Adrenal gland (tissue), 12 donors: ENCODE measurements around the gene LAMA2. TPM values are rescaled to one million over a fixed set of nuclear protein-coding genes. Genes with fewer than 3 reads are reported as not detected.

Experiments used
- DNase-seq, 7 donors: peaks; one replicate each; pipeline ENCODE4 v3.0.0-alpha.2; 2019 to 2020
- H3K27ac ChIP-seq, 5 donors: fragments of 200-600 bp; sonication (generic) in 4 of 5; 1 replicate in 3 of 5; 2 replicates in 2 of 5; pipeline versions ENCODE4 v1.5.1 to v1.8.0; 2016 to 2020; ENCODE audit warnings: mild to moderate bottlenecking in 1 of 5
- H3K27me3 ChIP-seq: fragments of 200-600 bp; 2 replicates; pipeline ENCODE4 v1.8.0; 2021
- H3K36me3 ChIP-seq, 2 donors: fragments of 200-600 bp; replicated peaks in 1 of 2; 1 replicate in 1 of 2; 2 replicates in 1 of 2; pipeline versions ENCODE4 v1.5.1 to v1.8.0; 2018 to 2022
- H3K4me1 ChIP-seq, 2 donors: fragments of 200-600 bp; replicated peaks in 1 of 2; 1 replicate in 1 of 2; 2 replicates in 1 of 2; pipeline versions ENCODE4 v1.5.1 to v1.8.0; 2018 to 2021
- H3K4me3 ChIP-seq, 4 donors: fragments of 200-600 bp; sonication (generic) in 3 of 4; one replicate each; pipeline ENCODE4 v1.5.1; 2016 to 2018
- H3K9me3 ChIP-seq, 3 donors: fragments of 200-600 bp; sonication (generic) in 1 of 3; replicated peaks in 1 of 3; 1 replicate in 2 of 3; 2 replicates in 1 of 3; pipeline versions ENCODE4 v1.5.1 to v1.8.0; 2016 to 2021
- POLR2A ChIP-seq, 2 donors: fragments of 450-650 bp; IDR thresholded peaks; one replicate each; pipeline ENCODE4 v1.6.1; 2017; ENCODE audit warnings: antibody characterized with exemption in 2 of 2, mild to moderate bottlenecking in 2 of 2, moderate library complexity in 1 of 2
- WGBS, 4 donors: extraction: QIAGEN DNeasy Blood & Tissue Kit in 2 of 4; methylation state at CpG; one replicate each; pipeline versions ENCODE4 v1.1.5 to v1.1.7; 2013 to 2017; 5-methylcytosine and 5-hydroxymethylcytosine counted together
- intact Hi-C, 2 donors: fragments of 100-400 bp; cut with DNase I; formaldehyde crosslinking; loops; one replicate each; pipeline versions ENCODE4 v1.14.1 to v1.15.0; 2022 to 2023
- polyA plus RNA-seq, 3 donors: library from polyadenylated mRNA; stranded (reverse); fragments of 200-250 nt in 2 of 3; fragments of 350-450 nt in 1 of 3; fragmentation: Illumina TruSeq in 1 of 3; extraction: RNeasy Lipid Tissue Mini Kit (QIAGEN cat#74804) in 1 of 3; gene quantifications; one replicate each; pipeline ENCODE4 v1.2.3, GENCODE V29; 2013 to 2014
- total RNA-seq, 9 donors: library from RNA; depleted of rRNA in 4 of 9; stranded (reverse); fragments of >200 nt in 4 of 9; fragments of 120-200 nt in 1 of 9; fragmentation: NEBNext Ultra II Directional in 1 of 9; extraction: Animal tissue kit (Norgen Biotek cat#: 25700) in 1 of 9; gene quantifications; one replicate each; pipeline versions ENCODE4 v1.1.0 to v1.2.4, GENCODE V29; 2013 to 2023
- TF ChIP-seq, protein P1 (sequence below), 6 experiments: fragments of 450-650 bp in 4 of 6; fragments of 200-600 bp in 2 of 6; sonication (generic) in 1 of 6; IDR thresholded peaks; 1 replicate in 5 of 6; 2 replicates in 1 of 6; pipeline versions ENCODE4 v1.5.1 to v1.8.0; 2016 to 2021; ENCODE audit warnings: antibody characterized with exemption in 6 of 6, mild to moderate bottlenecking in 2 of 6, moderate library complexity in 1 of 6
- donor health status: healthy with polysubstance abuse.
- donor health status: Bipolar disorder and iron deficiency.
- donor health status: DM: yes; HTN: yes; CAD: no.
- donor health status: DM: no; HTN: no; CAD: no.
- donor health status: DM: no; HTN: no; CAD: no.
- donor health status: DM: yes; HTN: yes; CAD: no.

Gene LAMA2
- total and polyA plus RNA-seq, 12 donors = 5.8 to 105 (median 38.9) TPM

DNA sequence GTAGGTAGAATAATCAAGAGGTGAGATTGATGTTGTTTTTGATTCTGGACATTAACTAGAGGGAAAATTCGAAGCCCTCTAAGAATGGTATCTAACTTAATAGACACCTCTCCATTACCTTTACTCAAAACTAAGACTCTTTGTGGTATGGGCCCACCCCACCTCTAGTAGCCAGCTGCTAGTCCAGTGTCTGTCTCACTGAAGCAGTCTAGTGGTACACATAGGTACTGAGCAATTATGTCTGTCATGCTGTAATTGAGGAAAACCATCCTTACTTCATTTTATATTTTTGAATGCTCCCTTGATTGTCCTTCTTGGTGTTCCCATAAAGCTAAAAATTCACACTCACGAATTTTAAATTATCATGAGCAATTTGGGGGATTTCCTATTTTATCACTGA lies 536.4 kb downstream of the LAMA2 start:
- no peak overlapping the region for H3K27ac ChIP-seq
- H3K9me3 ChIP-seq = no peaks in the 10 kb centered on the region
- TF ChIP-seq, protein P1, sequence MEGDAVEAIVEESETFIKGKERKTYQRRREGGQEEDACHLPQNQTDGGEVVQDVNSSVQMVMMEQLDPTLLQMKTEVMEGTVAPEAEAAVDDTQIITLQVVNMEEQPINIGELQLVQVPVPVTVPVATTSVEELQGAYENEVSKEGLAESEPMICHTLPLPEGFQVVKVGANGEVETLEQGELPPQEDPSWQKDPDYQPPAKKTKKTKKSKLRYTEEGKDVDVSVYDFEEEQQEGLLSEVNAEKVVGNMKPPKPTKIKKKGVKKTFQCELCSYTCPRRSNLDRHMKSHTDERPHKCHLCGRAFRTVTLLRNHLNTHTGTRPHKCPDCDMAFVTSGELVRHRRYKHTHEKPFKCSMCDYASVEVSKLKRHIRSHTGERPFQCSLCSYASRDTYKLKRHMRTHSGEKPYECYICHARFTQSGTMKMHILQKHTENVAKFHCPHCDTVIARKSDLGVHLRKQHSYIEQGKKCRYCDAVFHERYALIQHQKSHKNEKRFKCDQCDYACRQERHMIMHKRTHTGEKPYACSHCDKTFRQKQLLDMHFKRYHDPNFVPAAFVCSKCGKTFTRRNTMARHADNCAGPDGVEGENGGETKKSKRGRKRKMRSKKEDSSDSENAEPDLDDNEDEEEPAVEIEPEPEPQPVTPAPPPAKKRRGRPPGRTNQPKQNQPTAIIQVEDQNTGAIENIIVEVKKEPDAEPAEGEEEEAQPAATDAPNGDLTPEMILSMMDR (IDR thresholded peaks at IDR 0.05) = no peak
- no peak for TF ChIP-seq POLR2A (IDR thresholded peaks at IDR 0.05)
- intact Hi-C loops = no loop called here
- no peaks in the 10 kb centered on the region for H3K36me3 ChIP-seq
- H3K4me3 ChIP-seq = no peak overlapping the region
- no peak for DNase-seq
- WGBS, 4 donors = 68 to 77% (median 72%) methylated on average over 2 of the region's 2 CpGs
- H3K4me1 ChIP-seq = no peaks in the 10 kb centered on the region
- H3K27me3 ChIP-seq = no peaks in the 10 kb centered on the region

DNA sequence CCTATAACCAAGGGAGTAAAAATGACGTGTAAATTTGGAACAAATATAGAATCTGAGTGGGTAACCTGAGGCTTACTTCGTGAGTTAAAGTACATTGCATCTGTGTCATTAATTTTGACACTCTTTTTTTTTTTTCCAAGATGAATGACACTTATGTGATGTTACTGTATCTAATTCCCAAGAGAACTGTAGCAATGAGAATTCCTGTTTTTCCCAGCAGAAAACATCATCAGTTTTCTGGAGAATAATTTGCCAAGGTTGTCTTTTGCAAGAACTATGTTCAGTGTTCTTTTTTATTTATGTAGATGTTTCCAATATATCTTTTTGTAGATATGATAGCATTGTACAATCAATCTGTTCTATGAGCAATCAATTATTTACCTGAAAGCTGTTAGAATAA lies 543.4 kb downstream of the LAMA2 start:
- DNase-seq = no peak
- no peak for TF ChIP-seq POLR2A (IDR thresholded peaks at IDR 0.05)
- TF ChIP-seq, protein P1 (IDR thresholded peaks at IDR 0.05) = no peak
- Histone ChIP-seq H3K4me3 (no peak overlapping the region), H3K9me3 (no peaks in the 10 kb centered on the region), H3K27me3 (no peaks in the 10 kb centered on the region), H3K4me1 (no peaks in the 10 kb centered on the region), H3K27ac (no peak overlapping the region), H3K36me3 (no peaks in the 10 kb centered on the region)
- intact Hi-C loops = no loop called here
- 56 to 84% (median 69%) methylated on average over 2 of the region's 2 CpGs for WGBS, 4 donors

DNA sequence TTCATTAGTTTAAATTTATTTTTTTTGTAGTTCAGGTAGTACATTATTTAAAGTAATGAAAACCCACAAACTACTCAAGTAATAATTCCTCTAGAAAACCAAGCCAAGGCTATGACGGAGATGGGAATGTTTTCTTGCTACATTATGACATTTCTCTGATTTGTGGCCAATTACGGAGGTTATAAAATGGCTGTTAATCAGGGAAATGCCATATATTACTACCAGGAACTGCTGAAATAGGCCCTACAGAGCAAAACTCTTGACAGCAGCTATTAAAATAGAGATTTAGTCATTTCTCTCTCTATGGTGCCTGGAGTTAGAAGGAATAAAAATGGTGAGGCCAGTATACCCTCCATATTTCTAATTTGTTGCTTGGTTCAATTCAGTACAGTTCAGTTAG lies 547.0 kb downstream of the LAMA2 start:
- TF ChIP-seq, protein P1 (IDR thresholded peaks at IDR 0.05) = no peak
- TF ChIP-seq POLR2A (IDR thresholded peaks at IDR 0.05) = no peak
- Histone ChIP-seq H3K27me3 (no peaks in the 10 kb centered on the region), H3K9me3 (no peaks in the 10 kb centered on the region), H3K27ac (no peak overlapping the region), H3K4me3 (no peak overlapping the region), H3K4me1 (no peaks in the 10 kb centered on the region), H3K36me3 (no peaks in the 10 kb centered on the region)
- intact Hi-C loops = no loop called here
- DNase-seq = no peak
- WGBS, 4 donors = 80 to 86% (median 82%) methylated on average over 2 of the region's 2 CpGs

DNA sequence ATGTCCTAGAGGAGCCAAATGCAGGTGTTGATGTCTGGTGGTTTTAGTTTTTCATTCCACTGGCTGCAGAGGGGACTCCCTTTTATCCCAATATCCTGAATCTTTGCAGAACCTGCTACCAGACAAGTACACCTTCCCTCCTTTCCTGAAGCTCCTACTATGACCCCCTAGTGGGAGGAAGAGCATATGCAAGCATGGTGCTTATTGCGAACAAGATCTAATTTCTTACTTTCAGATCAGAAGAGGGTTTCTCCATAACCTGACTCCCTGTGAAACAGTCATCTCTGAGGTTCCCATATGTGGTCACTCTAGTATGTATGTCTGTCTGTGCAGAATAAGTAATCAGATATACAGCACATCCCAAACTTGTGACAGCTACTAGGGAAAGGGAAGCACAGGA lies 549.8 kb downstream of the LAMA2 start:
- 79 to 100% (median 95%) methylated on average over 1 of the region's 1 CpG for WGBS, 4 donors
- Histone ChIP-seq H3K4me1 (no peaks in the 10 kb centered on the region), H3K9me3 (no peaks in the 10 kb centered on the region), H3K4me3 (no peak overlapping the region), H3K27me3 (no peaks in the 10 kb centered on the region), H3K36me3 (no peaks in the 10 kb centered on the region), H3K27ac (no peak overlapping the region)
- no peak for DNase-seq
- intact Hi-C loops = no loop called here
- TF ChIP-seq POLR2A (IDR thresholded peaks at IDR 0.05) = no peak
- TF ChIP-seq, protein P1 (IDR thresholded peaks at IDR 0.05) = no peak
